CD14-positive monocyte (primary cell): ENCODE data around the gene CAMK2A. TPM values are rescaled to one million over a fixed set of nuclear protein-coding genes. Genes with fewer than 3 reads are reported as not detected.

Experiments used
- DNase-seq, 3 donors: peaks; one replicate each; pipeline ENCODE4 v3.0.0-alpha.2; 2011 to 2022
- H2AFZ ChIP-seq: 2 replicates; pipeline ENCODE4 v1.6.0; 2012; ENCODE audit warnings: mild to moderate bottlenecking, low read depth, low read length, inconsistent platforms; ENCODE audit not compliant: insufficient read depth, poor library complexity, severe bottlenecking
- H3K27ac ChIP-seq, 2 donors: 1 replicate in 1 of 2; 2 replicates in 1 of 2; pipeline ENCODE4 v1.5.1; 2012 to 2013; ENCODE audit warnings: low read length in 2 of 2, control low read depth in 1 of 2, inconsistent platforms in 1 of 2, low read depth in 1 of 2, mild to moderate bottlenecking in 1 of 2
- H3K27me3 ChIP-seq, 2 donors: one replicate each; pipeline versions ENCODE4 v1.6.0 to v1.6.1; 2011 to 2013; ENCODE audit warnings: low read length in 2 of 2; ENCODE audit not compliant: control insufficient read depth in 2 of 2, insufficient read depth in 2 of 2
- H3K36me3 ChIP-seq, 2 donors: replicated peaks in 1 of 2; 1 replicate in 1 of 2; 2 replicates in 1 of 2; pipeline versions ENCODE4 v1.5.1 to v1.6.1; 2012 to 2013; ENCODE audit warnings: low read length in 2 of 2, control low read depth in 1 of 2, inconsistent platforms in 1 of 2, mild to moderate bottlenecking in 1 of 2; ENCODE audit not compliant: insufficient read depth in 2 of 2, control insufficient read depth in 1 of 2
- H3K4me1 ChIP-seq, 2 donors: 1 replicate in 1 of 2; 2 replicates in 1 of 2; pipeline versions ENCODE4 v1.5.1 to v1.6.1; 2012 to 2013; ENCODE audit warnings: low read length in 2 of 2, control low read depth in 1 of 2, inconsistent platforms in 1 of 2, mild to moderate bottlenecking in 1 of 2, moderate library complexity in 1 of 2; ENCODE audit not compliant: insufficient read depth in 2 of 2, control insufficient read depth in 1 of 2
- H3K4me2 ChIP-seq: replicated peaks from 2 replicates; pipeline ENCODE3; 2012; ENCODE audit warnings: low read length, moderate library complexity, mild to moderate bottlenecking; ENCODE audit not compliant: poor library complexity, severe bottlenecking; ENCODE audit errors: extremely low read depth
- H3K4me3 ChIP-seq, 3 experiments: fragments of 200-600 bp in 1 of 3; sonication (generic) in 1 of 3; replicated peaks in 1 of 3; 1 replicate in 2 of 3; 2 replicates in 1 of 3; pipeline ENCODE4 v1.5.1; 2011 to 2013; ENCODE audit warnings: low read length in 3 of 3, mild to moderate bottlenecking in 3 of 3, control low read depth in 2 of 3, low read depth in 2 of 3, inconsistent platforms in 1 of 3, moderate library complexity in 1 of 3
- H3K79me2 ChIP-seq: 2 replicates; pipeline ENCODE4 v1.6.0; 2012; ENCODE audit warnings: mild to moderate bottlenecking, control low read depth, inconsistent platforms, low read length, moderate library complexity; ENCODE audit not compliant: insufficient read depth
- H3K9ac ChIP-seq: 2 replicates; pipeline ENCODE4 v1.6.0; 2017; ENCODE audit warnings: low read length, mild to moderate bottlenecking; ENCODE audit not compliant: insufficient read depth, poor library complexity, severe bottlenecking
- H3K9me3 ChIP-seq, 2 donors: replicated peaks in 1 of 2; 1 replicate in 1 of 2; 2 replicates in 1 of 2; pipeline versions ENCODE4 v1.5.1 to v1.6.1; 2012 to 2013; ENCODE audit warnings: low read length in 2 of 2, control low read depth in 1 of 2; ENCODE audit not compliant: control insufficient read depth in 1 of 2, insufficient read depth in 1 of 2
- H4K20me1 ChIP-seq: 2 replicates; pipeline ENCODE4 v1.6.0; 2012; ENCODE audit warnings: mild to moderate bottlenecking, low read length, control low read depth, moderate library complexity; ENCODE audit not compliant: insufficient read depth
- H3K27ac Mint-ChIP-seq, 7 donors: one replicate each; pipeline ENCODE4 v1.8.0; 2020; ENCODE audit warnings: mild to moderate bottlenecking in 7 of 7, mixed read lengths in 7 of 7, moderate library complexity in 6 of 7, inconsistent platforms in 2 of 7
- H3K27me3 Mint-ChIP-seq, 3 donors: one replicate each; pipeline ENCODE4 v1.8.0; 2021 to 2022; ENCODE audit warnings: low read depth in 3 of 3, mild to moderate bottlenecking in 3 of 3, mixed read lengths in 3 of 3, moderate library complexity in 3 of 3, inconsistent platforms in 1 of 3
- H3K36me3 Mint-ChIP-seq, 2 donors: one replicate each; pipeline ENCODE4 v1.8.0; 2020; ENCODE audit warnings: mixed read lengths in 2 of 2, inconsistent platforms in 1 of 2, mild to moderate bottlenecking in 1 of 2
- H3K4me1 Mint-ChIP-seq: one replicate; pipeline ENCODE4 v1.8.0; 2020; ENCODE audit warnings: mild to moderate bottlenecking, mixed read lengths
- H3K4me3 Mint-ChIP-seq, 2 donors: one replicate each; pipeline ENCODE4 v1.8.0; 2020; ENCODE audit warnings: mild to moderate bottlenecking in 2 of 2, mixed read lengths in 2 of 2, moderate library complexity in 1 of 2
- H3K9me3 Mint-ChIP-seq, 7 donors: one replicate each; pipeline ENCODE4 v1.8.0; 2020 to 2022; ENCODE audit warnings: mixed read lengths in 7 of 7, mild to moderate bottlenecking in 6 of 7, moderate library complexity in 6 of 7, inconsistent platforms in 2 of 7
- CTCF ChIP-seq: fragments of 200-600 bp; IDR thresholded peaks from one replicate; pipeline ENCODE4 v1.8.0; 2022; ENCODE audit warnings: antibody characterized with exemption, mild to moderate bottlenecking
- WGBS: methylation state at CpG from one replicate; pipeline ENCODE4 v1.1.5; 2013; ENCODE audit warnings: missing lambda C conversion rate; ENCODE audit not compliant: insufficient coverage; 5-methylcytosine and 5-hydroxymethylcytosine counted together
- intact Hi-C, 2 donors: fragments of 100-400 bp; cut with micrococcal nuclease; formaldehyde crosslinking; loops; one replicate each; pipeline versions ENCODE4 v1.15.0 to v1.15.1; 2023
- polyA plus RNA-seq, 3 donors: library from polyadenylated mRNA; depleted of rRNA in 1 of 3; unstranded in 2 of 3; stranded (reverse) in 1 of 3; fragments of 300-500 nt in 2 of 3; fragments of >200 nt in 1 of 3; fragmentation: Illumina TruSeq in 2 of 3; gene quantifications; 1 replicate in 2 of 3; 2 replicates in 1 of 3; pipeline ENCODE4 v1.2.3, GENCODE V29; 2012 to 2021

CAMK2A gene
- polyA plus RNA-seq, 3 donors = not detected

- H3K4me1 ChIP-seq = no peaks in the 10 kb centered on the region
- no peak for TF ChIP-seq CTCF
- H3K79me2 ChIP-seq = no peaks in the 10 kb centered on the region
- intact Hi-C loops = no loop called here
- DNase-seq = no peak
- no peak overlapping the region for H3K9ac ChIP-seq
- H3K9me3 ChIP-seq = no peaks in the 10 kb centered on the region
- no peak overlapping the region for H3K4me2 ChIP-seq
- Mint-ChIP-seq H3K4me3 (no peak overlapping the region), H3K27me3 (peaks cover 4 to 7% (median 5%) of the 10 kb centered on the region in 3 donors), H3K36me3 (no peaks in the 10 kb centered on the region), H3K4me1 (peaks cover 2% of the 10 kb centered on the region), H3K9me3 (peaks cover 0 to 2% (median 0%) of the 10 kb centered on the region in 7 donors), H3K27ac (no peak overlapping the region)
- no peaks in the 10 kb centered on the region for H3K36me3 ChIP-seq
- 80% methylated on average over 3 of the region's 6 CpGs for WGBS
- H2AFZ ChIP-seq = no peak overlapping the region
- H3K4me3 ChIP-seq = no peak overlapping the region
- no peaks in the 10 kb centered on the region for H3K27me3 ChIP-seq
- no peaks in the 10 kb centered on the region for H4K20me1 ChIP-seq
- H3K27ac ChIP-seq = no peak overlapping the region
Measured at GRCh38 chr5:150278916-150279315, 10.7 kb downstream of the CAMK2A start.

GRCh38 chr5:150278046-150278730 lies 11.4 kb downstream of the CAMK2A start:
- Histone ChIP-seq H3K36me3 (no peaks in the 10 kb centered on the region), H3K4me3 (no peak overlapping the region), H2AFZ (no peak overlapping the region), H3K27ac (no peak overlapping the region), H3K9me3 (no peaks in the 10 kb centered on the region), H3K9ac (no peak overlapping the region), H3K4me1 (no peaks in the 10 kb centered on the region), H3K79me2 (no peaks in the 10 kb centered on the region), H4K20me1 (no peaks in the 10 kb centered on the region), H3K27me3 (no peaks in the 10 kb centered on the region), H3K4me2 (no peak overlapping the region)
- no peak for TF ChIP-seq CTCF
- no peak overlapping the region for H3K27ac Mint-ChIP-seq
- intact Hi-C loops = no loop called here
- H3K27me3 Mint-ChIP-seq = peaks cover 4 to 5% (median 5%) of the 10 kb centered on the region in 3 donors
- DNase-seq = no peak
- H3K9me3 Mint-ChIP-seq = peaks cover 0 to 2% (median 0%) of the 10 kb centered on the region in 7 donors
- H3K4me1 Mint-ChIP-seq = peaks cover 2% of the 10 kb centered on the region
- no peaks in the 10 kb centered on the region for H3K36me3 Mint-ChIP-seq
- 80% methylated on average over 4 of the region's 7 CpGs for WGBS
- no peak overlapping the region for H3K4me3 Mint-ChIP-seq
